K562 (cell line): ENCODE measurements around the gene CERS1. TPM values are rescaled to one million over a fixed set of nuclear protein-coding genes. Genes with fewer than 3 reads are reported as not detected.
A peak's percentile ranks its signal among the peaks of the same experiment; 100 is the strongest.

Experiments
- CXXC5 ChIP-seq: fragments of 250-450 bp; sonication (Bioruptor Pico); IDR thresholded peaks from 2 replicates; pipeline ENCODE4 v1.8.0; 2022; ENCODE audit warnings: inconsistent platforms, mild to moderate bottlenecking, moderate library complexity
- DIDO1 ChIP-seq: fragments of 450-650 bp; IDR thresholded peaks from 2 replicates; pipeline ENCODE4 v1.6.1; 2016; ENCODE audit warnings: low read depth, missing biosample characterization, missing genetic modification characterization
- GABPB1 ChIP-seq: sonication (generic); formaldehyde crosslinking; IDR thresholded peaks from 2 replicates; pipeline ENCODE4 v1.8.0; 2022; ENCODE audit warnings: mild to moderate bottlenecking, missing genetic modification reagents
- HDAC2 ChIP-seq: fragments of 450-650 bp; IDR thresholded peaks from 2 replicates; pipeline ENCODE4 v1.6.1; 2016; ENCODE audit warnings: mild to moderate bottlenecking
- HIVEP1 ChIP-seq: fragments of 250-450 bp; sonication (Bioruptor Pico); IDR thresholded peaks from 2 replicates; pipeline ENCODE4 v1.4.0; 2020; ENCODE audit warnings: mild to moderate bottlenecking
- HNRNPLL ChIP-seq: fragments of 200-400 bp; formaldehyde crosslinking; IDR thresholded peaks from 2 replicates; pipeline ENCODE4 v1.6.1; 2017; ENCODE audit warnings: low read length, low read depth, mild to moderate bottlenecking; ENCODE audit not compliant: poor library complexity, severe bottlenecking
- HNRNPUL1 ChIP-seq: fragments of 200-400 bp; formaldehyde crosslinking; IDR thresholded peaks from 2 replicates; pipeline ENCODE4 v1.6.1; 2017; ENCODE audit warnings: low read length
- KLF10 ChIP-seq: fragments of 250-450 bp; sonication (Bioruptor Pico); IDR thresholded peaks from 2 replicates; pipeline ENCODE4 v1.6.1; 2021; ENCODE audit warnings: matching md5 sums
- MYC ChIP-seq, 2 experiments: fragments of 250-450 bp in 1 of 2; sonication (Bioruptor Pico) in 1 of 2; IDR thresholded peaks; 2 replicates each; pipeline versions ENCODE4 v1.5.1 to v1.6.1; 2012 to 2021; ENCODE audit warnings: low read depth in 2 of 2, borderline replicate concordance in 1 of 2, improper control_type of control experiment in 1 of 2, low read length in 1 of 2, mild to moderate bottlenecking in 1 of 2, moderate library complexity in 1 of 2
- NCOR1 ChIP-seq: fragments of 450-650 bp; IDR thresholded peaks from 2 replicates; pipeline ENCODE4 v1.6.1; 2016; ENCODE audit warnings: mild to moderate bottlenecking, moderate library complexity
- POLR3G ChIP-seq: IDR thresholded peaks from 2 replicates; pipeline ENCODE4 v1.6.1; 2011; ENCODE audit not compliant: insufficient read length, insufficient replicate concordance; ENCODE audit errors: extremely low read depth
- RFX7 ChIP-seq: fragments of 250-450 bp; sonication (Bioruptor Pico); IDR thresholded peaks from 2 replicates; pipeline ENCODE4 v1.5.1; 2021; ENCODE audit warnings: mild to moderate bottlenecking
- SETDB1 ChIP-seq: IDR thresholded peaks from one replicate; pipeline ENCODE4 v1.6.1; 2012; ENCODE audit warnings: low read length, control low read depth, inconsistent platforms
- TOE1 ChIP-seq, 2 experiments: fragments of 450-650 bp in 1 of 2; sonication (generic) in 1 of 2; formaldehyde crosslinking in 1 of 2; IDR thresholded peaks; 2 replicates each; pipeline versions ENCODE4 v1.7.1 to v1.8.0; 2016 to 2022; ENCODE audit warnings: borderline replicate concordance in 2 of 2, mild to moderate bottlenecking in 2 of 2, antibody characterized with exemption in 1 of 2, inconsistent platforms in 1 of 2, low read depth in 1 of 2, missing genetic modification reagents in 1 of 2, moderate library complexity in 1 of 2
- ZBTB7A ChIP-seq: IDR thresholded peaks from 2 replicates; pipeline ENCODE4 v1.6.1; 2011; ENCODE audit warnings: low read depth, mild to moderate bottlenecking, low read length, moderate library complexity, borderline replicate concordance; ENCODE audit not compliant: control insufficient read depth
- ZNF551 ChIP-seq: fragments of 250-450 bp; sonication (Bioruptor Pico); IDR thresholded peaks from 2 replicates; pipeline ENCODE4 v1.5.0; 2021; ENCODE audit warnings: mild to moderate bottlenecking, moderate library complexity
- ZNF592 ChIP-seq: fragments of 450-650 bp; IDR thresholded peaks from 2 replicates; pipeline ENCODE4 v1.6.1; 2017; ENCODE audit warnings: antibody characterized with exemption, mild to moderate bottlenecking
- ZNF707 ChIP-seq: fragments of 250-450 bp; sonication (Bioruptor Pico); conservative IDR thresholded peaks from 2 replicates; pipeline ENCODE4 v1.8.0; 2022; ENCODE audit warnings: inconsistent platforms, mild to moderate bottlenecking, moderate library complexity
- ZNF740 ChIP-seq, 3 experiments: fragments of 200-800 bp in 1 of 3; sonication (Bioruptor generic) in 1 of 3; sonication (generic) in 1 of 3; formaldehyde crosslinking in 1 of 3; IDR thresholded peaks; 2 replicates each; pipeline versions ENCODE4 v1.6.1 to v1.8.0; 2016 to 2022; ENCODE audit warnings: mild to moderate bottlenecking in 2 of 3, missing compliant biosample characterization in 2 of 3, missing genetic modification characterization in 2 of 3, missing genetic modification reagents in 1 of 3
- polyA plus RNA-seq, 8 experiments: library from polyadenylated mRNA; depleted of rRNA in 4 of 8; stranded (reverse) in 5 of 8; unstranded in 3 of 8; fragments of >200 nt; fragmentation: Nextera tagmentation in 2 of 8; fragmentation: Illumina TruSeq in 1 of 8; extraction: Ambion mirVana in 2 of 8; extraction: Trizol in 1 of 8; gene quantifications; 2 replicates each; pipeline versions ENCODE4 v1.2.1 to v1.2.3, GENCODE V29; 2011 to 2014; ENCODE audit warnings: inconsistent platforms in 1 of 8, missing spikeins in 1 of 8
- total RNA-seq, 7 experiments: library from RNA; depleted of rRNA in 6 of 7; stranded (reverse); fragments of >200 nt in 6 of 7; fragmentation: Illumina TruSeq in 2 of 7; extraction: Trizol in 2 of 7; gene quantifications; 2 replicates each; pipeline versions ENCODE4 v1.2.1 to v1.2.3, GENCODE V29; 2011 to 2021; ENCODE audit warnings: low replicate concordance in 1 of 7
- TF ChIP-seq, protein P1 (sequence below): sonication (generic); formaldehyde crosslinking; IDR thresholded peaks from 2 replicates; pipeline ENCODE4 v1.8.0; 2022; ENCODE audit warnings: mild to moderate bottlenecking, low read depth, missing genetic modification reagents

The CERS1 gene
- total and polyA plus RNA-seq, 9 of the 15 experiments (the other 6 are each of a cell fraction or from before 2014, with no cell fraction given): 0.33 to 1.5 (median 0.86) TPM; not detected in 2

DNA sequence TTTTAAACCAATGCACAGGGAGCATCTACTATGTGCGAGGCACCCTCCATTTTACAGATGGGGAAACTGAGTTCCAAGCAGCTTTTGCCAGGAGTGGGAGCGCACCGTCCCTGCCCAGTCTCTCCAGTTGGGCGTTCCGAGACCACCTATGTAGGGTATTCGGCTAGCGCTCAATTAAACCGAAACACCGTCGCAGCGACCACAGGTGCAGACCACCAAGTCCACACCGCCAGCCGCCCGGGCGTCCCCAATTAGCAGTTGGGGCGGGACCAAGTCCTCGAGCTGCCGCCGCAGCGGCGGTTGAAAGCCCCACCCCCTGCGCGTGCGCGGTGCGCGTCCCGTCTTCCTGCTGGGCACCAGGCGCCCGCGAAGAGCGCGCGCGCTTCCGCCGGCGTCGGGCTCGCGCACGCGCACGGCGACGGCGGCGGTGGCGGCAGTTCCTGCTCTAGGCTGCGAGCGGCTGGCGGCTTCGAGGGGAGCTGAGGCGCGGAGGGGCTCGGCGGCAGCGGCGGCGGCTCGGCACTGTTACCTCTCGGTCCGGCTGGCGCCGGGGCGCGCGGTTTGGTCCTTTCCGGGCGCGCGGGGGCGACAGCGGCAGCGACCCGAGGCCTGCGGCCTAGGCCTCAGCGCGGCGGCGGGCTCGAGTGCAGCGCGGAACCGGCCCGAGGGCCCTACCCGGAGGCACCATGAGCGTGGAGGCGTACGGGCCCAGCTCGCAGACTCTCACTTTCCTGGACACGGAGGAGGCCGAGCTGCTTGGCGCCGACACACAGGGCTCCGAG, 64.2 kb downstream of the CERS1 start, which contains the start of gene UPF1 (continued):
- TF ChIP-seq HNRNPLL (peak; percentile 51), HDAC2 (peak; percentile 77; the same call in 1 of the 2 replicates), SETDB1 (peak; percentile 15), RFX7 (no peak), HNRNPUL1 (no peak), ZNF740 (CRISPR knock-in tag; IDR thresholded peaks at IDR 0.05) (0 out of 2 replicates have a peak, but pooled peaks have one; percentile 26), ZNF740 (tag; IDR thresholded peaks at IDR 0.05) (no peak), POLR3G (no peak), ZNF592 (peak; percentile 76), ZNF707 (CRISPR knock-in tag) (no peak), KLF10 (CRISPR knock-in tag) (no peak), HIVEP1 (CRISPR knock-in tag) (no peak), GABPB1 (CRISPR knock-in tag) (no peak), DIDO1 (tag) (no peak), CXXC5 (CRISPR knock-in tag) (peak; percentile 88), ZBTB7A (peak; percentile 70; the same call in 1 of the 2 replicates), TOE1 (IDR thresholded peaks at IDR 0.05; ENCODE audit: borderline replicate concordance) (no peak), TOE1 (CRISPR knock-in tag; IDR thresholded peaks at IDR 0.05; ENCODE audit: borderline replicate concordance, low read depth) (0 out of 2 replicates have a peak, but pooled peaks have one; percentile 37), MYC (IDR thresholded peaks at IDR 0.05; ENCODE audit: low read depth, low read length) (peak; percentile 42; the same call in 1 of the 2 replicates), MYC (CRISPR knock-in tag; IDR thresholded peaks at IDR 0.05; ENCODE audit: borderline replicate concordance, low read depth) (no peak), ZNF551 (CRISPR knock-in tag) (no peak), NCOR1 (no peak)
- TF ChIP-seq, protein P1, sequence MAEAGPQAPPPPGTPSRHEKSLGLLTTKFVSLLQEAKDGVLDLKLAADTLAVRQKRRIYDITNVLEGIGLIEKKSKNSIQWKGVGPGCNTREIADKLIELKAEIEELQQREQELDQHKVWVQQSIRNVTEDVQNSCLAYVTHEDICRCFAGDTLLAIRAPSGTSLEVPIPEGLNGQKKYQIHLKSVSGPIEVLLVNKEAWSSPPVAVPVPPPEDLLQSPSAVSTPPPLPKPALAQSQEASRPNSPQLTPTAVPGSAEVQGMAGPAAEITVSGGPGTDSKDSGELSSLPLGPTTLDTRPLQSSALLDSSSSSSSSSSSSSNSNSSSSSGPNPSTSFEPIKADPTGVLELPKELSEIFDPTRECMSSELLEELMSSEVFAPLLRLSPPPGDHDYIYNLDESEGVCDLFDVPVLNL (CRISPR knock-in tag): no peak
